ENCODE results near the gene METTL3. TPM values are rescaled to one million over a fixed set of nuclear protein-coding genes. Genes with fewer than 3 reads are reported as not detected.

The METTL3 gene
- total and polyA plus RNA-seq, 2 of the 13 experiments (the other 11 are each of a cell fraction or from before 2014, with no cell fraction given): 123 to 130 TPM

DNA sequence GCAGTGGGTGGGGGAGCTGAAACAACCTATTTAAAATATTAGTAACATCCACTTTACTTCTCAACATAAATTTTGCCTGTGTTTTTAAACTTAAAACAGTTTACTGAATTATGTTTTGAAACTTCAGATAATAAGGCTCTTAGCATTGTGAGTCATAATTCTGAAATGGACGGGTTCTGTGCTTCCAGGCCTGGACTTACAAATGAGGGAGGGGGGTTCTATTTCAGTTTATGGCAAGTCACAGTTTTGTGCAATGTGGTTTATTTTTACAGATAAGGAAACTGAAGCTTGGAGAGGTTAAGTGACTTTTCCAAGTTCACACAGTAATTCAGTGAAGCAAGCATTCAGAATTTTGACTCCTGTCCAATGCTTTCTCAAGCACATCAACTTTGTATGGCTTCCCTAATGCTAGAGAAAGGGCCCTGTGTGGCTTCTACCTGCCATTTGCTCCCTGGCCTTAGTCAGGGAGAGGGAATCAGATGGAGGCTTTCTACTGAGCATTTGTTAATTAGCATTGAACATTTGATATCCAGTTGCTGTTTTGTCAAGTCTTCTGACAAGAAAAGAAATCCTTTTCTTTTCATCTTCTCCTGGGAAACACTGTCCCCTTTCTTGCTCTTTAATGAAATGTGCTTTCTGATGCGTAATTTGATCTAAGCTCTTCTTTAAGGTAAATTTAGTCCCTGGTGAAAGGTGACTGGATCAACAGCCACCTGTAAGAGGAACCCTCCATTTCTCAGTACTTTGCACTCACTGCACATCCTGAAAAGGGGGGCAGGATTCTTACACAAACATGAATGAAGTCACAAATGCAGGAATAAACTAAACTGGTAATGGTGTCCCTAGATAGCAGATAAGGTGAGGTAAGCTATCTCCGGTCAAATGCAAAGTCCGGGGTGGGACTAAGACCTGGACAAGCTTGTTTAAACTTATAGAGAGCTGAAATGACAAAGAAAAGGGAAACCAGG is 17.5 kb upstream of the METTL3 start (continued):
- TF ChIP-seq, protein P1, sequence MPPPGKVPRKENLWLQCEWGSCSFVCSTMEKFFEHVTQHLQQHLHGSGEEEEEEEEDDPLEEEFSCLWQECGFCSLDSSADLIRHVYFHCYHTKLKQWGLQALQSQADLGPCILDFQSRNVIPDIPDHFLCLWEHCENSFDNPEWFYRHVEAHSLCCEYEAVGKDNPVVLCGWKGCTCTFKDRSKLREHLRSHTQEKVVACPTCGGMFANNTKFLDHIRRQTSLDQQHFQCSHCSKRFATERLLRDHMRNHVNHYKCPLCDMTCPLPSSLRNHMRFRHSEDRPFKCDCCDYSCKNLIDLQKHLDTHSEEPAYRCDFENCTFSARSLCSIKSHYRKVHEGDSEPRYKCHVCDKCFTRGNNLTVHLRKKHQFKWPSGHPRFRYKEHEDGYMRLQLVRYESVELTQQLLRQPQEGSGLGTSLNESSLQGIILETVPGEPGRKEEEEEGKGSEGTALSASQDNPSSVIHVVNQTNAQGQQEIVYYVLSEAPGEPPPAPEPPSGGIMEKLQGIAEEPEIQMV (CRISPR knock-in tag; IDR thresholded peaks at IDR 0.05; ENCODE audit: low read depth): 0 out of 2 replicates have a peak, but pooled peaks have one; percentile 45
- TF ChIP-seq MXD4 (CRISPR knock-in tag; IDR thresholded peaks at IDR 0.05): peak; percentile 56; the same call in 1 of the 2 replicates
- peak; percentile 84; the same call in 1 of the 2 replicates for TF ChIP-seq ZNF614 (CRISPR knock-in tag; IDR thresholded peaks at IDR 0.05; ENCODE audit: borderline replicate concordance)
- TF ChIP-seq TOE1 (CRISPR knock-in tag; IDR thresholded peaks at IDR 0.05): no peak
- no peak for TF ChIP-seq CAMTA2 (CRISPR knock-in tag; IDR thresholded peaks at IDR 0.05; ENCODE audit: borderline replicate concordance)
- TF ChIP-seq TSC22D2 (CRISPR knock-in tag; IDR thresholded peaks at IDR 0.05; ENCODE audit: borderline replicate concordance): no peak
- no peak for TF ChIP-seq SRSF4 (IDR thresholded peaks at IDR 0.05; ENCODE audit: low read depth, low read length, poor library complexity, severe bottlenecking)
- TF ChIP-seq, protein P2, sequence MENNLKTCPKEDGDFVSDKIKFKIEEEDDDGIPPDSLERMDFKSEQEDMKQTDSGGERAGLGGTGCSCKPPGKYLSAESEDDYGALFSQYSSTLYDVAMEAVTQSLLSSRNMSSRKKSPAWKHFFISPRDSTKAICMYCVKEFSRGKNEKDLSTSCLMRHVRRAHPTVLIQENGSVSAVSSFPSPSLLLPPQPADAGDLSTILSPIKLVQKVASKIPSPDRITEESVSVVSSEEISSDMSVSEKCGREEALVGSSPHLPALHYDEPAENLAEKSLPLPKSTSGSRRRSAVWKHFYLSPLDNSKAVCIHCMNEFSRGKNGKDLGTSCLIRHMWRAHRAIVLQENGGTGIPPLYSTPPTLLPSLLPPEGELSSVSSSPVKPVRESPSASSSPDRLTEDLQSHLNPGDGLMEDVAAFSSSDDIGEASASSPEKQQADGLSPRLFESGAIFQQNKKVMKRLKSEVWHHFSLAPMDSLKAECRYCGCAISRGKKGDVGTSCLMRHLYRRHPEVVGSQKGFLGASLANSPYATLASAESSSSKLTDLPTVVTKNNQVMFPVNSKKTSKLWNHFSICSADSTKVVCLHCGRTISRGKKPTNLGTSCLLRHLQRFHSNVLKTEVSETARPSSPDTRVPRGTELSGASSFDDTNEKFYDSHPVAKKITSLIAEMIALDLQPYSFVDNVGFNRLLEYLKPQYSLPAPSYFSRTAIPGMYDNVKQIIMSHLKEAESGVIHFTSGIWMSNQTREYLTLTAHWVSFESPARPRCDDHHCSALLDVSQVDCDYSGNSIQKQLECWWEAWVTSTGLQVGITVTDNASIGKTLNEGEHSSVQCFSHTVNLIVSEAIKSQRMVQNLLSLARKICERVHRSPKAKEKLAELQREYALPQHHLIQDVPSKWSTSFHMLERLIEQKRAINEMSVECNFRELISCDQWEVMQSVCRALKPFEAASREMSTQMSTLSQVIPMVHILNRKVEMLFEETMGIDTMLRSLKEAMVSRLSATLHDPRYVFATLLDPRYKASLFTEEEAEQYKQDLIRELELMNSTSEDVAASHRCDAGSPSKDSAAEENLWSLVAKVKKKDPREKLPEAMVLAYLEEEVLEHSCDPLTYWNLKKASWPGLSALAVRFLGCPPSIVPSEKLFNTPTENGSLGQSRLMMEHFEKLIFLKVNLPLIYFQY (CRISPR knock-in tag; IDR thresholded peaks at IDR 0.05; ENCODE audit: borderline replicate concordance): peak; percentile 29; the same call in 1 of the 2 replicates
- TF ChIP-seq SRSF1 (optimal IDR thresholded peaks at IDR 0.05; ENCODE audit: low read depth, low read length): no peak
- TF ChIP-seq TBX2 (CRISPR knock-in tag; IDR thresholded peaks at IDR 0.05; ENCODE audit: borderline replicate concordance): peak; percentile 90
- TF ChIP-seq ZBTB7A (CRISPR knock-in tag; IDR thresholded peaks at IDR 0.05): no peak
- peak; percentile 70; the same call in 1 of the 2 replicates for TF ChIP-seq CBFB (CRISPR knock-in tag; IDR thresholded peaks at IDR 0.05)
- TF ChIP-seq HCFC1 (IDR thresholded peaks at IDR 0.05; ENCODE audit: low read depth, low read length): no peak
- no peak for TF ChIP-seq ZBTB3 (CRISPR knock-in tag; IDR thresholded peaks at IDR 0.05; ENCODE audit: borderline replicate concordance, low read depth)
- no peak for TF ChIP-seq KDM5B (CRISPR knock-in tag; IDR thresholded peaks at IDR 0.05; ENCODE audit: borderline replicate concordance)
- peak; percentile 43 for TF ChIP-seq GFI1 (CRISPR knock-in tag; IDR thresholded peaks at IDR 0.05; ENCODE audit: borderline replicate concordance)
- TF ChIP-seq ZNF775 (CRISPR knock-in tag; IDR thresholded peaks at IDR 0.05; ENCODE audit: borderline replicate concordance): no peak; the same call in 1 of the 2 replicates
- TF ChIP-seq SIX1 (CRISPR knock-in tag; IDR thresholded peaks at IDR 0.05; ENCODE audit: borderline replicate concordance): peak; percentile 91
